Prostate gland (tissue), 2 donors: ENCODE measurements around the gene PPP2R5C.

ENCODE experiments used
- CTCF ChIP-seq, 4 experiments: fragments of 200-600 bp in 2 of 4; fragments of 450-650 bp in 2 of 4; sonication (generic) in 2 of 4; IDR thresholded peaks; 1 replicate in 3 of 4; 2 replicates in 1 of 4; pipeline ENCODE4 v1.5.1; 2016 to 2019; ENCODE audit warnings: antibody characterized with exemption in 4 of 4, mild to moderate bottlenecking in 2 of 4, moderate library complexity in 2 of 4
- POLR2A ChIP-seq: fragments of 450-650 bp; IDR thresholded peaks from one replicate; pipeline ENCODE4 v1.6.1; 2016; ENCODE audit warnings: antibody characterized with exemption, mild to moderate bottlenecking
- POLR2AphosphoS5 ChIP-seq: sonication (generic); formaldehyde crosslinking; IDR thresholded peaks from one replicate; pipeline ENCODE4 v1.6.1; 2017; ENCODE audit warnings: antibody characterized with exemption

GRCh38 chr14:101823511-101824120 lies 62.1 kb downstream of the PPP2R5C start:
- TF ChIP-seq CTCF (IDR thresholded peaks at IDR 0.05): no peak
- TF ChIP-seq POLR2AphosphoS5: peak; percentile 22
- TF ChIP-seq POLR2A: no peak
